Measurements from ENCODE around the gene SLC2A8. TPM values are rescaled to one million over a fixed set of nuclear protein-coding genes. Genes with fewer than 3 reads are reported as not detected.

Gene SLC2A8
- total RNA-seq, 1 experiment from 2014 or later, result 37.4 TPM

DNA sequence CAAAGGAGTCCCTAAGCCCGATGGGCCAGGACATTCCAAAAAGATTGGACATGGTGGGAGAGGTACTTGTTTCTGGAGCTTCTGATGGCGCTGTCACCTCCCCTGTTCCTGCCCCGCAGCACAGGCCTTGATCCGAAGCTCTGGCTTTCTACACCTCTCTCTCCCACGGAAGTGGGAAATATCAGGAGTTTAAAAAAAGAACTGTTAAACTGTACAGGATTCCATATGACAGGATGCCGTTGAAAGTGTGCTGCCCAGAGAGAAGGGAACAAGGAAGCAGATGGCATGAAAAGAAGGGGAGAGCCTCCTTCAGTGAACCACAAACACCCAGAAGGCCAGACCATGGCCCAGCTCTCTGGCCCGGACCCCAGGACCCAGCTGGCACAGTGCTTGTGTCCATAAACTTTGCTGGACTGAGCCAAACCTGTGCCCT, 26.8 kb upstream of the SLC2A8 start (continued):
- TF ChIP-seq, protein P1, sequence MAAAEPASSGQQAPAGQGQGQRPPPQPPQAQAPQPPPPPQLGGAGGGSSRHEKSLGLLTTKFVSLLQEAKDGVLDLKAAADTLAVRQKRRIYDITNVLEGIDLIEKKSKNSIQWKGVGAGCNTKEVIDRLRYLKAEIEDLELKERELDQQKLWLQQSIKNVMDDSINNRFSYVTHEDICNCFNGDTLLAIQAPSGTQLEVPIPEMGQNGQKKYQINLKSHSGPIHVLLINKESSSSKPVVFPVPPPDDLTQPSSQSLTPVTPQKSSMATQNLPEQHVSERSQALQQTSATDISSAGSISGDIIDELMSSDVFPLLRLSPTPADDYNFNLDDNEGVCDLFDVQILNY (CRISPR knock-in tag; IDR thresholded peaks at IDR 0.05), result no peak
- TF ChIP-seq, protein P2, sequence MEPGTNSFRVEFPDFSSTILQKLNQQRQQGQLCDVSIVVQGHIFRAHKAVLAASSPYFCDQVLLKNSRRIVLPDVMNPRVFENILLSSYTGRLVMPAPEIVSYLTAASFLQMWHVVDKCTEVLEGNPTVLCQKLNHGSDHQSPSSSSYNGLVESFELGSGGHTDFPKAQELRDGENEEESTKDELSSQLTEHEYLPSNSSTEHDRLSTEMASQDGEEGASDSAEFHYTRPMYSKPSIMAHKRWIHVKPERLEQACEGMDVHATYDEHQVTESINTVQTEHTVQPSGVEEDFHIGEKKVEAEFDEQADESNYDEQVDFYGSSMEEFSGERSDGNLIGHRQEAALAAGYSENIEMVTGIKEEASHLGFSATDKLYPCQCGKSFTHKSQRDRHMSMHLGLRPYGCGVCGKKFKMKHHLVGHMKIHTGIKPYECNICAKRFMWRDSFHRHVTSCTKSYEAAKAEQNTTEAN (CRISPR knock-in tag; IDR thresholded peaks at IDR 0.05), result no peak
- TF ChIP-seq, protein P3, sequence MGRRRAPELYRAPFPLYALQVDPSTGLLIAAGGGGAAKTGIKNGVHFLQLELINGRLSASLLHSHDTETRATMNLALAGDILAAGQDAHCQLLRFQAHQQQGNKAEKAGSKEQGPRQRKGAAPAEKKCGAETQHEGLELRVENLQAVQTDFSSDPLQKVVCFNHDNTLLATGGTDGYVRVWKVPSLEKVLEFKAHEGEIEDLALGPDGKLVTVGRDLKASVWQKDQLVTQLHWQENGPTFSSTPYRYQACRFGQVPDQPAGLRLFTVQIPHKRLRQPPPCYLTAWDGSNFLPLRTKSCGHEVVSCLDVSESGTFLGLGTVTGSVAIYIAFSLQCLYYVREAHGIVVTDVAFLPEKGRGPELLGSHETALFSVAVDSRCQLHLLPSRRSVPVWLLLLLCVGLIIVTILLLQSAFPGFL (CRISPR knock-in tag; IDR thresholded peaks at IDR 0.05; ENCODE audit: borderline replicate concordance), result no peak

DNA sequence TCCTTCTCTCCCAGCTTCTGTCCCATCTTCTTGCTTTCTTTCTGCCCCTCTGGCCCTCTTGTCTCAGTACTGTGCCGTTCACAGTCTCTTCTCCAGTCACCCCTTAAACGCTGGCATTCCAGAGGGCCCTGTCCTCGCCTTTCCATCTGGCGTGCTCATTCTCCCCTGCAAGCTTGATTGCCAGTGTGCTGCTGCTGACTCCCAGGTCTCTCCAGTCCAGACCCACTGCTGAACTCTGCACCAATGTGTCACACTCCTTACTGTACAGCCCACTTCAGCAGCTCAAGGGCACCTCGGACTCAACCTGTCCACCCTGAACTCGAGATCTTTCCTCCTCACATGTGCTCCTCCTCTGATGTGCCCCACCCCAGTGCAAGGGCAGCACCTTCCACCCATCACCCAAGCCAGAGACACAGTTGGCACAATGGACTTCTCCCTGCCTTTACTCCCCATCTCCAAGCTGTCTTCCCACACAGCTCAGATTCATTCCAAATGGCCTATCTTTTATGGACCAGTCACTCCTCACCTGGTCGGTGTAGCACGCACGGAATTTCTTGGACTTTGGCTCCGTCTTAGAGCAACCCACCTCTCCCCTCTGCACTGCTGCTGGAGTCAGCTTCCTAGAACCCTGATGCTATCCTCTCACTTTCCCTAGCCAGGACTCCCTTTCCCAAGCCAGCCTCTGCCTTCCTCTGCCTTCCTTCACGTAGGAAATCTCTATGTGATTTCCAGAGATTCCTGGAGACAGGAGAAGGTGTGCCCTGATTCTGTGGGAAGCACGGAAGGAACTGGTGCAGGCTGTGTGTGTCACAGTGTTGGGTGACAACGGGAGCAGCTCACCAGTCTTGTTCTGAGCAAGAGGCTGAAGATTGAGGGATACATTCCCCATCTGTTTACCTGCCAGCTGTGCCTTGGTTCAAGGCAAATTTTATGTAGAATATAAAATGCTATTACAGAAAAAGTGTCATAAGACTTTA, 26.0 kb upstream of the SLC2A8 start:
- no peak for ATAC-seq
- ChIA-PET CTCF (interaction anchor here (1.2 to 2.6 kb wide), 3 partner anchors 26 to 161 kb away, joined by 3 to 11 read pairs (median 7); partner anchors contain the start of gene SLC2A8), POLR2A (no interaction called here)
- H3K4me3 Mint-ChIP-seq, result no peak overlapping the region
- no peak for DNase-seq (ENCODE audit: low spot score)
- H3K36me3 Mint-ChIP-seq, result no peaks in the 10 kb centered on the region
- H3K27ac Mint-ChIP-seq, result peak overlapping the region; percentile 60
- no peaks in the 10 kb centered on the region for H3K9me3 Mint-ChIP-seq
- peaks cover 27% of the 10 kb centered on the region for H3K4me1 Mint-ChIP-seq
- no peak for TF ChIP-seq SMAD3 (CRISPR knock-in tag; IDR thresholded peaks at IDR 0.05; ENCODE audit: borderline replicate concordance)
- no peaks in the 10 kb centered on the region for H3K27me3 Mint-ChIP-seq (ENCODE audit: low read depth)

- Mint-ChIP-seq H3K4me1 (no peaks in the 10 kb centered on the region), H3K4me3 (no peak overlapping the region), H3K36me3 (peaks cover 4% of the 10 kb centered on the region; the same call in 1 of the 2 replicates), H3K9me3 (peaks cover 11% of the 10 kb centered on the region), H3K27ac (no peak overlapping the region), H3K27me3 (ENCODE audit: low read depth) (no peaks in the 10 kb centered on the region; the same call in none of the 2 replicates)
- ATAC-seq (no peak), DNase-seq (ENCODE audit: low spot score) (no peak)
- ChIA-PET POLR2A (no interaction called here), CTCF (interaction anchor here (1.5 kb wide), 1 partner anchor 19 kb away, joined by 5 read pairs; no protein-coding TSS in a partner anchor)
- TF ChIP-seq GABPB1 (CRISPR knock-in tag; IDR thresholded peaks at IDR 0.05) (0 out of 2 replicates have a peak, but pooled peaks have one; percentile 20), SOX15 (CRISPR knock-in tag; IDR thresholded peaks at IDR 0.05) (no peak)
These were observed 16.5 kb upstream of the SLC2A8 start for GRCh38 chr9:127380479-127380878.

- H3K27me3 Mint-ChIP-seq (ENCODE audit: low read depth), result no peaks in the 10 kb centered on the region; the same call in none of the 2 replicates
- POLR2A ChIA-PET, result interaction anchor here (1.0 kb wide), 1 partner anchor 14 kb away, joined by 4 read pairs; the partner anchor contains the start of gene SLC2A8
- H3K27ac Mint-ChIP-seq, result no peak overlapping the region
- no peak for DNase-seq (ENCODE audit: low spot score)
- no peaks in the 10 kb centered on the region for H3K4me1 Mint-ChIP-seq
- peaks cover 4% of the 10 kb centered on the region; the same call in 1 of the 2 replicates for H3K36me3 Mint-ChIP-seq
- CTCF ChIA-PET, result interaction anchor here (1.4 kb wide), 1 partner anchor 99 kb away, joined by 3 read pairs; no protein-coding TSS in a partner anchor
- no peak for ATAC-seq
- H3K9me3 Mint-ChIP-seq, result peaks cover 11% of the 10 kb centered on the region
- no peak overlapping the region for H3K4me3 Mint-ChIP-seq
- TF ChIP-seq CREB1 (CRISPR knock-in tag; IDR thresholded peaks at IDR 0.05), result no peak
- TF ChIP-seq, protein P4, sequence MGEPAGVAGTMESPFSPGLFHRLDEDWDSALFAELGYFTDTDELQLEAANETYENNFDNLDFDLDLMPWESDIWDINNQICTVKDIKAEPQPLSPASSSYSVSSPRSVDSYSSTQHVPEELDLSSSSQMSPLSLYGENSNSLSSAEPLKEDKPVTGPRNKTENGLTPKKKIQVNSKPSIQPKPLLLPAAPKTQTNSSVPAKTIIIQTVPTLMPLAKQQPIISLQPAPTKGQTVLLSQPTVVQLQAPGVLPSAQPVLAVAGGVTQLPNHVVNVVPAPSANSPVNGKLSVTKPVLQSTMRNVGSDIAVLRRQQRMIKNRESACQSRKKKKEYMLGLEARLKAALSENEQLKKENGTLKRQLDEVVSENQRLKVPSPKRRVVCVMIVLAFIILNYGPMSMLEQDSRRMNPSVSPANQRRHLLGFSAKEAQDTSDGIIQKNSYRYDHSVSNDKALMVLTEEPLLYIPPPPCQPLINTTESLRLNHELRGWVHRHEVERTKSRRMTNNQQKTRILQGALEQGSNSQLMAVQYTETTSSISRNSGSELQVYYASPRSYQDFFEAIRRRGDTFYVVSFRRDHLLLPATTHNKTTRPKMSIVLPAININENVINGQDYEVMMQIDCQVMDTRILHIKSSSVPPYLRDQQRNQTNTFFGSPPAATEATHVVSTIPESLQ (CRISPR knock-in tag; IDR thresholded peaks at IDR 0.05), result no peak
- TF ChIP-seq, protein P5, sequence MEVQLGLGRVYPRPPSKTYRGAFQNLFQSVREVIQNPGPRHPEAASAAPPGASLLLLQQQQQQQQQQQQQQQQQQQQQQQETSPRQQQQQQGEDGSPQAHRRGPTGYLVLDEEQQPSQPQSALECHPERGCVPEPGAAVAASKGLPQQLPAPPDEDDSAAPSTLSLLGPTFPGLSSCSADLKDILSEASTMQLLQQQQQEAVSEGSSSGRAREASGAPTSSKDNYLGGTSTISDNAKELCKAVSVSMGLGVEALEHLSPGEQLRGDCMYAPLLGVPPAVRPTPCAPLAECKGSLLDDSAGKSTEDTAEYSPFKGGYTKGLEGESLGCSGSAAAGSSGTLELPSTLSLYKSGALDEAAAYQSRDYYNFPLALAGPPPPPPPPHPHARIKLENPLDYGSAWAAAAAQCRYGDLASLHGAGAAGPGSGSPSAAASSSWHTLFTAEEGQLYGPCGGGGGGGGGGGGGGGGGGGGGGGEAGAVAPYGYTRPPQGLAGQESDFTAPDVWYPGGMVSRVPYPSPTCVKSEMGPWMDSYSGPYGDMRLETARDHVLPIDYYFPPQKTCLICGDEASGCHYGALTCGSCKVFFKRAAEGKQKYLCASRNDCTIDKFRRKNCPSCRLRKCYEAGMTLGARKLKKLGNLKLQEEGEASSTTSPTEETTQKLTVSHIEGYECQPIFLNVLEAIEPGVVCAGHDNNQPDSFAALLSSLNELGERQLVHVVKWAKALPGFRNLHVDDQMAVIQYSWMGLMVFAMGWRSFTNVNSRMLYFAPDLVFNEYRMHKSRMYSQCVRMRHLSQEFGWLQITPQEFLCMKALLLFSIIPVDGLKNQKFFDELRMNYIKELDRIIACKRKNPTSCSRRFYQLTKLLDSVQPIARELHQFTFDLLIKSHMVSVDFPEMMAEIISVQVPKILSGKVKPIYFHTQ (CRISPR knock-in tag; IDR thresholded peaks at IDR 0.05), result no peak
- no peak for TF ChIP-seq MAX (CRISPR knock-in tag; IDR thresholded peaks at IDR 0.05)
- TF ChIP-seq OVOL2 (CRISPR knock-in tag; IDR thresholded peaks at IDR 0.05; ENCODE audit: borderline replicate concordance), result no peak
- TF ChIP-seq RORB (CRISPR knock-in tag; IDR thresholded peaks at IDR 0.05), result no peak
- TF ChIP-seq, protein P6, sequence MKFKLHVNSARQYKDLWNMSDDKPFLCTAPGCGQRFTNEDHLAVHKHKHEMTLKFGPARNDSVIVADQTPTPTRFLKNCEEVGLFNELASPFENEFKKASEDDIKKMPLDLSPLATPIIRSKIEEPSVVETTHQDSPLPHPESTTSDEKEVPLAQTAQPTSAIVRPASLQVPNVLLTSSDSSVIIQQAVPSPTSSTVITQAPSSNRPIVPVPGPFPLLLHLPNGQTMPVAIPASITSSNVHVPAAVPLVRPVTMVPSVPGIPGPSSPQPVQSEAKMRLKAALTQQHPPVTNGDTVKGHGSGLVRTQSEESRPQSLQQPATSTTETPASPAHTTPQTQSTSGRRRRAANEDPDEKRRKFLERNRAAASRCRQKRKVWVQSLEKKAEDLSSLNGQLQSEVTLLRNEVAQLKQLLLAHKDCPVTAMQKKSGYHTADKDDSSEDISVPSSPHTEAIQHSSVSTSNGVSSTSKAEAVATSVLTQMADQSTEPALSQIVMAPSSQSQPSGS (CRISPR knock-in tag; IDR thresholded peaks at IDR 0.05; ENCODE audit: borderline replicate concordance, low read depth), result no peak
- TF ChIP-seq TP53 (CRISPR knock-in tag; IDR thresholded peaks at IDR 0.05), result no peak
- TF ChIP-seq TCF7 (CRISPR knock-in tag; IDR thresholded peaks at IDR 0.05; ENCODE audit: low read depth), result no peak
These were observed 14.4 kb upstream of the SLC2A8 start for GRCh38 chr9:127382541-127382940.

Measured in WTC11 (cell line).